Esophagus squamous epithelium (tissue), 4 donors: ENCODE results near the gene LSM4.

Experiments
- CTCF ChIP-seq, 6 experiments: fragments of 450-650 bp in 4 of 6; fragments of 200-600 bp in 2 of 6; sonication (generic) in 2 of 6; IDR thresholded peaks; one replicate each; pipeline ENCODE4 v1.5.1; 2016 to 2019; ENCODE audit warnings: antibody characterized with exemption in 6 of 6, mild to moderate bottlenecking in 4 of 6, moderate library complexity in 4 of 6
- POLR2A ChIP-seq, 4 donors: fragments of 450-650 bp; IDR thresholded peaks; one replicate each; pipeline ENCODE4 v1.6.1; 2017; ENCODE audit warnings: antibody characterized with exemption in 4 of 4, mild to moderate bottlenecking in 4 of 4, moderate library complexity in 3 of 4

DNA sequence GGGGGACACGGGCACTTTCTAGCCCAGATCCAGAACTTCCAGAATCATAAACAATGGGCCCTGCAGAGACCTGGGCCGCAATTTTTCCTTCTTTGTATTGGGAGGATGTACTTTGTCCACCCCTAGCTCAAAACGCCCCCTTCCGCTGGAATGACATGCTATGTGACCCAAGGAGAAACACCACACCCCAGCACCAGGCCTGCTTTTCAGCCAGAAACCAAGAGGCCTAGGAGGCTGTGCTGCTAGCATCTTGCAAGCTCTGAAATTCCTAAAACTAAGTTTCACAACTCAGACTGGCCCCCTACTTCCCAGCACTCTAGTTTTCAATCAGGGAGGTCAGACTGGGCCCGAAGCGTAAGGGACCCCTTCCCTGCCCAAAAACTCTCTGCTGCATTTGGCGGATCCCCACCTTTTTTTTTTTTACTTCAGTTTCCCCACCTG lies 538 bp downstream of the LSM4 start:
- TF ChIP-seq CTCF (IDR thresholded peaks at IDR 0.05) (no peak), POLR2A (IDR thresholded peaks at IDR 0.05) (no peak)
